ENCODE results near the gene CMTM5.
"Not testable (repeated sequence)": the region's sequence is repeated elsewhere in the genome, so short reads cannot be mapped to it uniquely, and the experiment has no call there.

The CMTM5 gene

DNA sequence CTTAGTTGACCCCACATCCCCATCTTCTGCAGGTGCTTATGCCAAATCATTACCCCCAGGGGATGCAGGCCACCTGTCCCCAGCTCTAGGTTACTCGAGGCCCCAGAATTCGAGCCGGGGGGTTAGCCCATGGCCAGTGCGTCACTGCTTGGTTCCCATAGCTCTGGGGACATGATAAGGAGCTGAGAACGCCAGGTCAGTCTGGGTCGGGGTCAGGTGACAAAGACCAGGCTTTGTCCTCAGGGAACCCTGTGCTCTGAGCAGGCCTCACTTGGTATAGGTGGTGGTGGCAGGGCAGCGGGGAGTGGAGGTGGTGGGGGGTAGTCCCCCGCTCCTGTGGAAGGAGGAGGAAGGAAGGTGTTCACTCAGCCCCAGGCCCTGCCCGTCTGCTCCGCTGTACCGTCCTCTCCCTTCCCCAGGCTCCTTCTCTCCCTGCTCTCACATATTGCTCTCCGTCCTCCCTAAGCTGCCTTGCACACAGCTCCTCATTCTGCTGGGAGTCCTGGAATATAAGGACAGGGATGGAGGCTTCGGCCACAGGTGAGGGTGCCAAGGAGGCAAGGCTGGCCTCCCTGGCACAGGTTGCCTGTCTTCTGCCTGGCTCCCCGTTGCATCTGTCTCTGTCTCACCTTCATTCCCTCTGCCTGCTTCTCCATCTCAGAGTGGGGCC, 33.3 kb downstream of the CMTM5 start:
- DNase-seq (ENCODE audit: low read depth, low spot score): no peak
- H3K27ac ChIP-seq: no peak overlapping the region

DNA sequence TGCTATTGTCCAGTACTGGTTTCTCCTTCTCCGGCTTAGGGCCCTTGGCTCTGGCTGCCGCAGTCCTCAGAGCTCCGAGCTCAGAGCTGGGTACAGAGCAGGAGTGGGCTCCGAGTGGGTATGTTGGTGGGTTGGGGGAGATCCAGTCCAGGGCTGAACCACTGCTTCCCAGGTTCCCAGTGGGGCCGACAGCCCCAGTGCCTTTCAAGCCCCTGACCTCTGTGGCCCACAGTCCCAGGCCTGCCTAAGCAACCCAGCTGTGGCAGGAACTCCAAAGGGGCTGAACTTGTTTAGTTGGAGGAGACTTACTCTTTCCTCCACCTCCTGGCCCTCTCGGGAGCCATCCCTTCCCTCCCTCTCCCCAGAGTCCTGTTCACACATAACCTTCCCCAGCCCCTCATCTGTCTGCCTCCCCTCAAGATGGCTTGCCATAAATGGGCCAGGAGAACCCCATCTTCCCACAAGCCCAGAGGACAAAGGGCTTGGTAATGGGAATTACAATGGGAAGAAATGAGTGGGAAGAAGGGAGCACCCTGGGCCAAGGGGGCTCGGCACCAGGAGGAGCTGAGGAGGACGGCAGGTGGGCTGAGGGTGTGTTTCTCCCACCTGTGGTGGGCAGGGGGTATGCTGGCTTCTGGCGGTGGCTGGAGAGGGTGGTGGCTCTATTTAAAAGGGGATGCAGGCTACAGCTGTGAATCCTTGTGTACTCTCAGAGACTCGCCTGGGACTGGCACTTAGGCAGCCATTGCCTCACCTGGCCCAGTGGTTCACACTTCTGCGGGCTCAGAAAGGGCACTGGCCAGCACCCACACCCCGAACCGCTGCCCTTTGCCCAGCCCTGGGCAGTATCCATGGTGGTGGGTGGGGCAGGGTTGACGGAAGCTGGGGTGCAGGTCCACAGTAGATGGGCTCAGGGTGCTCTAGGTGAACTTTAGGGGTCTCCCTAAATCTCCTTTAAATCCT, 35.0 kb downstream of the CMTM5 start:
- H3K27ac ChIP-seq: no peak overlapping the region
- DNase-seq (ENCODE audit: low read depth, low spot score): no peak

DNA sequence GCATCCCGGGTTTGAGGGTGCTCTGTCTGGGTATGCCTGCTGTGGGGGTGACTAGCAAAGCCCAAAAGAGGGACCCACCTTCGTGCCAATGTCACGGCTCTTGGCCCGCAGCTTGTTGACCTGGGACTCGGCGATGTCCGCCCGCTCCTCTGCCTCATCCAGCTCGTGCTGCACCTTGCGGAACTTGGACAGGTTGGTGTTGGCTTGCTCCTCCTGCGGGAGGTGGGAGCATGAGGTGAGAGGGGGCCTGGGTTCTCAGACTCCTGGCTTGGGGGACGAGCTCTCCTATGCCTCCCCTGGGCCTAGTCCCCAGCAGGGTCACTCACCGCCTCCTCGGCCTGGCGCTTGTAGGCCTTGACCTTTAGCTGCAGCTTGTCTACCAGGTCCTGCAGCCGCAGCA, 36.8 kb downstream of the CMTM5 start:
- H3K27ac ChIP-seq: no peak overlapping the region

DNA sequence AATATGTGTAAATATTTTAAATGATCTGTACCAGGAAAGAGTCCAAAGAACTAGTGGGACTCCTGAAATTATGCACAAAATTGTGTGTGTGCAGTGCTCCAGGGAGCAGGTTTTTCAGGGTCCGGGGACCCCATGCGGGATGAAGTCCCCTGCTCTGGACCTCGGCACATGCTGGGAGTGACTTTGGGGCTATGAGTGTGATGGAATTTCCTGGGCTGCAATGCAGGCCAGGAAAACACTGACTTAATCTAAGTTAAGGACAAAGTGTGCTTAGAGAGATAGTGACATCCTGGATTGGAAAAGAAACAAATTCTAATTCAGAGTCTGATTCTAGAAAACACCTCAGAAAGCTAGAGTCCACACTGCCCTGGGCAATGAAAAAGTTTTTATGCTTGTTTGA, 37.4 kb downstream of the CMTM5 start:
- DNase-seq (ENCODE audit: low read depth, low spot score): no peak

More for the DNA sequence above, 36.8 kb downstream of the CMTM5 start:
- DNase-seq (ENCODE audit: low read depth, low spot score): no peak

DNA sequence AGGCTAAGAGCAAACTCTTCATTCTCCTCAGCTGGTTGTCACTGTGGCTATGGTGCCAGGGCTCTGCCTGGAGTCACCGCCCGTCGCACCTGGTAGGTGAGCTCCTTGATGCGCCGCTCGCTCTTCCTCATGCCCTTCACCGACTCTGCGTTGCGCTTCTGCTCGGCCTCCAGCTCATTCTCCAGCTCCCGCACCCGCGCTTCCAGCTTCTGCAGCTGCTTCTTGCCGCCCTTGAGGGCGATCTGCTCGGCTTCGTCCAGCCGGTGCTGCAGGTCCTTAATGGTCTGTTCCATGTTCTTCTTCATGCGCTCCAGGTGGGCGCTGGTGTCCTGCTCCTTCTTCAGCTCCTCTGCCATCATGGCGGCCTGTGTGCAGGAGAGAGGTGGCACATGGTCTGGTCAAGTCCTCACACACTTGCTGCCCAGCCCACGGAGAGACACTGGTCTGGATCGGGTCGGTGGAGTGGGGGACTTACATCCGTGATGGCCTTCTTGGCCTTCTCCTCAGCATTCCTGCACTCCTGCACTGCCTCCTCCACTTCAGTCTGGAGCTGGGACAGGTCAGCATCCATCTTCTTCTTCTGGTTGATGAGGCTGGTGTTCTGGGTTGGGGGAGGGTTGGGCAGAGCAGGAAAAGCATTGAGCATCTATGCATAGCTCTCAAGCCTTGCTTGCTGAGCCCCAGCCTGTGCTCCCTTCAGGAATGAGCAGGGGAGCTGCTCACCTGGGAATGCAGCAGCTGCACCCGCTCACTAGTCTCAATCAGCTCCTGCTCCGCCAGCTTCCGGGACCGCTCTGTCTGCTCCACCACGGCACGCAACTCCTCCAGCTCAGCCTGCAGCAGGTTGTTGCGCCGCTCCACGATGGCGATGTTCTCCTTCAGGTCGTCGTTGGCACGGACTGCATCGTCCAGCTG, 38.3 kb downstream of the CMTM5 start:
- no peak for DNase-seq (ENCODE audit: low read depth, low spot score)
- H3K27ac ChIP-seq: no peak overlapping the region

More for the DNA sequence above, 37.4 kb downstream of the CMTM5 start:
- no peak overlapping the region for H3K27ac ChIP-seq

- DNase-seq (ENCODE audit: low read depth, low spot score): no peak
- no peak overlapping the region for H3K27ac ChIP-seq
Measured at GRCh38 chr14:23415821-23416778, 39.3 kb downstream of the CMTM5 start.

DNA sequence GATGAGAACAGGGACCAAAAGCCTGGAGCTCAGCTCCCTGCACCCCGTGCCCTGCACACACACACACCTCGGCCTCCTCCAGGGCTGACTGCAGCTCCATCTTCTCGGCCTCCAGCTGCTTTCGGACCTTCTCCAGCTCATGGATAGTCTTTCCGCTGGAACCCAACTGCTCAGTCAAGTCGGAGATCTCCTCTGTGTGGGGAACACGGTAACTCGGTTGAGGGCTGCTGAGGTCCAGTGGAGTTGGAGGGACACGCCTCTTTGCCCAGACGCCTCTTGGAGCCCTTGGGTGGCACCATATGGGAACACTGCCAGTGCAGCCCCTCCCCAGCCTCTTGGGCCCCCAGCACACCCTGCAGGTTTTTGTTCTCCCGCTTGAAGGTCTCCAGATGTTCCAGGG, 40.0 kb downstream of the CMTM5 start:
- no peak overlapping the region for H3K27ac ChIP-seq
- no peak for DNase-seq (ENCODE audit: low read depth, low spot score)

GRCh38 chr14:23417269-23417668, 40.4 kb downstream of the CMTM5 start:
- H3K27ac ChIP-seq; DNase-seq (ENCODE audit: low read depth, low spot score): not testable (repeated sequence)

- DNase-seq (ENCODE audit: low read depth, low spot score): no peak
- H3K27ac ChIP-seq: no peak overlapping the region
Measured at GRCh38 chr14:23418021-23418420, 41.2 kb downstream of the CMTM5 start.

DNA sequence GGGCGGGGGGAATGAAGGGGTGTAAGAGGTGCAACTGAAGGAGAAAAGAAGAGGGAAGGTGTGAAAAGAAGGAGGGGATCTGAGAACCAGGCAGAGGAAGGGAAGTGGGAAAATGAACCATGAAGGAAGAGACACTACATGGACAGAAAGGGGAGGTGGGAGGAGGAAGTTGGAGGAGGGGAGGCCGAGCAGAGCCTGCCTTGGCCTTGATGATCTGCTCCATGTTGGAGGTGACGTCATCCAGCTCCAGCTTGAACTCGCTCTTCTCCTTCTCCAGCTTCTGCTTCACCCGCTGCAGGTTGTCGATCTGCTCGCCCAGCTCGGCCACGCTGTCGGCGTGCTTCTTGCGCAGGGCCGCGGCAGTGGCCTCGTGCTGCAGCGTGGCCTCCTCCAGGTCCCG, 42.8 kb downstream of the CMTM5 start:
- H3K27ac ChIP-seq; DNase-seq (ENCODE audit: low read depth, low spot score): not testable (repeated sequence)

GRCh38 chr14:23421594-23421993, 44.7 kb downstream of the CMTM5 start:
- H3K27ac ChIP-seq: no peak overlapping the region
- DNase-seq (ENCODE audit: low read depth, low spot score): no peak

- no peak overlapping the region for H3K27ac ChIP-seq
- no peak for DNase-seq (ENCODE audit: low read depth, low spot score)
Measured at GRCh38 chr14:23423657-23424056, 46.8 kb downstream of the CMTM5 start.

- no peak overlapping the region for H3K27ac ChIP-seq
- DNase-seq (ENCODE audit: low read depth, low spot score): no peak
Measured at GRCh38 chr14:23425169-23425568, 48.3 kb downstream of the CMTM5 start.

GRCh38 chr14:23425798-23426197, 49.0 kb downstream of the CMTM5 start:
- not testable (repeated sequence) for DNase-seq (ENCODE audit: low read depth, low spot score); H3K27ac ChIP-seq

GRCh38 chr14:23428686-23429495, 52.0 kb downstream of the CMTM5 start:
- no peak for DNase-seq (ENCODE audit: low read depth, low spot score)

More at GRCh38 chr14:23428686-23429495, 52.0 kb downstream of the CMTM5 start:
- H3K27ac ChIP-seq: no peak overlapping the region
